RCC 7860 (cell line): Measurements from ENCODE around the gene PIK3C2G.

Source experiments
- DNase-seq: peaks from one replicate; pipeline ENCODE4 v3.0.0-alpha.2; 2015; ENCODE audit warnings: low spot score
- FAIRE-seq: peaks from 2 replicates; lab custom pipeline; 2012; peaks lifted over from hg19 to GRCh38; lab: Jason Lieb, UNC

The PIK3C2G gene

GRCh38 chr12:18339633-18340032 lies 78.3 kb downstream of the PIK3C2G start:
- DNase-seq (no peak), FAIRE-seq (no peak)

- DNase-seq (no peak), FAIRE-seq (no peak)
These were observed 78.9 kb downstream of the PIK3C2G start for GRCh38 chr12:18340186-18340585.

GRCh38 chr12:18340786-18341185 lies 79.5 kb downstream of the PIK3C2G start:
- no peak for FAIRE-seq
- DNase-seq, result no peak

DNA sequence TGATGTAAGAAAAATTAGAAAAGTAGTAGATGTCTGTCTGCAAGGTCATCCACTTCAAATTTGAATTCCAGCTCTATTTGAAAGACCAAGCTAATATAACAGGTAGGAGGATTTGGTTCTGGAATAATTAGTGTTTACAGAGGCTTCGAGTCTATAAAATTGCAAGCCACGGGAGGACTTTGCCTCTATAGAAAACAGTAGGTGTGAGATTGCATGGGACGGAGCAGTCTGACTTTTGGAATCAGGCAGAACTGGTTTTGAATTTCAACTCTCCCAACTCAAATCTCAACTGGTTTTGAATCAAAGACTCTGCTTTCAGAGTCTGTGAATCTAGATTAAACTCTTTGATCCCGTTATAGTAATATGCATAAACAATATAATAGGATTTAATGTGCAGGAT lies 82.4 kb downstream of the PIK3C2G start:
- FAIRE-seq (no peak), DNase-seq (no peak)

- DNase-seq (no peak), FAIRE-seq (no peak)
These were observed 83.9 kb downstream of the PIK3C2G start for GRCh38 chr12:18345021-18345735.

- no peak for FAIRE-seq
These were observed 91.0 kb downstream of the PIK3C2G start for GRCh38 chr12:18352312-18352711.

GRCh38 chr12:18355429-18355828 lies 94.1 kb downstream of the PIK3C2G start:
- no peak for DNase-seq
- no peak for FAIRE-seq

More at GRCh38 chr12:18352312-18352711, 91.0 kb downstream of the PIK3C2G start:
- no peak for DNase-seq

DNA sequence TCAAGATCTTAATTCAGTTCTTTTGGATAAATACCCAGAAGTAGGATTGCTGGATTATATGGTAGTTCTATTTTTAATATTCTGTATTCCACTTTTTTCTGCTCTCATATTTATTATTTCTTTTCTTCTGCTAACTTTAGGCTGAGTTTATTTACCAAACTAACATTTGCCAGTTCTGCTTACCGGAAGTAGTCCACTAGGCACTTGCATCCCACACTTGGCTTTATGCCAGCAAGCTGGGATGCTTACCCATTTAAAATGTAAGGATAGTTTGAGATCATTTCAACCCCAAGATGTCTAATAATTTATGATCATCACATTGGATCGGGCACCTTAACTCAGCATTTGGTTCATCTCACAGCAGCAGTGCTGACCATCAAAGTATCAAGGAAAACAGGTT lies 96.8 kb downstream of the PIK3C2G start:
- FAIRE-seq, result no peak
- no peak for DNase-seq

GRCh38 chr12:18358930-18359329 lies 97.6 kb downstream of the PIK3C2G start:
- DNase-seq (no peak), FAIRE-seq (no peak)

DNA sequence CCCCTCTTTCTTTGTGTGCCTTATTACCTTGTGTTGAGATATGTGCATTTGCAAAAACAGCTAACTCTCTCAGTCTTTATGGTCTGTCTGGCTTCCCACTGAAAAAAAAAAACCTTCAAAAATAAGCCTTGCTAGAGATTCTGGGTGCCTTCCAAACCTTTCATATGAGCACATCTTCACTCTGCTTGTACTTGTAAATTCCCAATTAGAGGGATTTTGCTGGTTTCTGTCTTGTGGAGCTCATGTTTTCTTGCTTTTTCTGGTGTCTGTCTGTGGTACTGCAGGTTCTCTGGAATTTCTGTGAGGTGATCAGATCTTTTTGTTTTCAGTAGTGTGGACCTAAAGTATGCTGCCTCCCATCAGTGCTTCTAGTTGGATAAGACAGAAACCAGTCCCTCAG lies 100.1 kb downstream of the PIK3C2G start:
- FAIRE-seq, result no peak
- DNase-seq, result no peak

DNA sequence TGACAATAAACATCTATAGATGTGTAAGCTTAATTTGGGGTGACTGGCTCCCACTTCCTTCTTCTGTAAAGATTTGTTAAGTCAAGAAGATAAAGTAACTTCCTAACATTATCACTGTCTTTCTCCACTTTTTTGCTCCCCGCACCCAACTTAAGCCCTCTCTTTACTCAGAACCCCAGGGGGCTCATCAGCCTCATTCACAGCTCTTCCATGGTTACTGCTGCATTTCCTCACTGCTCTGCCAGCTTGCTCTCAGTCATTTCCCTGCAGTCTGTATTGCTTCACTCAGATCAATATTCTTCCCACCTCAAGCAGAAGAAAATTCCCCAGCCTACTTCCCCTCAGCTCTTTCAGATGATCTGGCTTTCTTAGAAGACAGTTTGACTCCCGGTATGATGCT lies 102.0 kb downstream of the PIK3C2G start:
- FAIRE-seq (no peak), DNase-seq (no peak)

GRCh38 chr12:18368594-18368993 lies 107.3 kb downstream of the PIK3C2G start:
- no peak for FAIRE-seq
- no peak for DNase-seq

DNA sequence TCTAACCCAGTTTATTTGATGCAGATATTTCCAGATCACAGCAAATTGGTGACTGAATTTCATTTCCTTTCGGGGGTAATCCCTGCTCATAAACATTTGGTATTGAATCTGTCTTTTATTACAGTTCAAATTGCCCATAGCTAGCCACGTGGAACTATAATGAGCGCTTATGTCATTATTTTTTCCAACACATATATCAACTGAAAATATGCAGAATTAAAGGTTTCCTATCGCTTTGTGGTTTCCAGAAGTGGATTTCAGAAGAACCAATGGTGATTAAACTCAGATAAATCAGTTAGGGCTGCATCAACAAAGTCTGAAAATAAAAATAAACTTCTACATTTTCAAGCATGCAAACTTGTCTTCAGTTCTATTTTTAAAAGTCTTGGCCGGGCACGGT lies 111.9 kb downstream of the PIK3C2G start:
- FAIRE-seq (no peak), DNase-seq (no peak)

- DNase-seq, result no peak
- no peak for FAIRE-seq
These were observed 113.8 kb downstream of the PIK3C2G start for GRCh38 chr12:18375131-18375530.

- no peak for DNase-seq
- FAIRE-seq, result no peak
These were observed 114.3 kb downstream of the PIK3C2G start for GRCh38 chr12:18375583-18375982.

- DNase-seq (no peak), FAIRE-seq (no peak)
These were observed 121.0 kb downstream of the PIK3C2G start for GRCh38 chr12:18382236-18382885.

GRCh38 chr12:18383203-18383602 lies 121.9 kb downstream of the PIK3C2G start:
- DNase-seq, result peak; percentile 88
- peak; percentile 87 for FAIRE-seq

DNA sequence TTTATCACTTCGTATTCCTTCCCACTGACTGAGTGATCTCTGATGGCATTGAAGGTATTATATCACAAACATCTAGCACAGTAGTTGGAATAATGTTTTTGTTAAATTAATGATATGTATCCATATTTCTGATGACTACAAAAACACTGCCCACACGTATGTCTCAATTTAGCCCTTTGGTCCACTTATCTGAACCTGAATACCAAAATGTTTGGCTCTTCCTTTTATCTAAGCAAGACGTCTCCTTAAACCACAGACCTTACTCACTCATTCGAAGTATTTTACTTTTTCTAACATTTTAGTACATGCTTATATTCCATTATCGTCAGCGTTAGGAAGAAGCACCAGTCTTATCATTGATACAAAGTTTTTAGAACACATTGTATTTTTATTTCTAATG lies 126.4 kb downstream of the PIK3C2G start:
- no peak for FAIRE-seq
- no peak for DNase-seq

- DNase-seq, result no peak
- no peak for FAIRE-seq
These were observed 128.5 kb downstream of the PIK3C2G start for GRCh38 chr12:18389820-18390219.

GRCh38 chr12:18391151-18391550 lies 129.8 kb downstream of the PIK3C2G start:
- no peak for DNase-seq
- FAIRE-seq, result no peak

DNA sequence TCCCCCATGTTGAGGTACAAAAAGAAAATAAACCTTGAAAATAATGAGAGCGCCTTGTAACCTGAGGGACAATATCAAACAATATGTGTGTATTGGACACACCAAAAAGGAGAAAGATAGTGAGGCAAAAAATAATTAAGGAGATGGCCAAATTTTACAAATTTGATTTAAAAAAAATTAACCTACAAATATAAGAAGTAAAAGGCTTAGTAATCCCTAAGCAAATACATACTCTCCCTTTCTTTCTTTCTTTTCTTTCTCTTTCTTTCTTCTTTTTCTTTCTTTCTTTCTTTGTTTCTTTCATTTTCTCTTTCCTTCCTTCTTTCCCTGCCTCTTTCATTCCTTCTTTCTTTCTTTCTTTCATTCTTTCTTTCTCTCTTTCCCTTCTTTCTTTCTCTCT lies 133.4 kb downstream of the PIK3C2G start:
- FAIRE-seq (no peak), DNase-seq (no peak)

DNA sequence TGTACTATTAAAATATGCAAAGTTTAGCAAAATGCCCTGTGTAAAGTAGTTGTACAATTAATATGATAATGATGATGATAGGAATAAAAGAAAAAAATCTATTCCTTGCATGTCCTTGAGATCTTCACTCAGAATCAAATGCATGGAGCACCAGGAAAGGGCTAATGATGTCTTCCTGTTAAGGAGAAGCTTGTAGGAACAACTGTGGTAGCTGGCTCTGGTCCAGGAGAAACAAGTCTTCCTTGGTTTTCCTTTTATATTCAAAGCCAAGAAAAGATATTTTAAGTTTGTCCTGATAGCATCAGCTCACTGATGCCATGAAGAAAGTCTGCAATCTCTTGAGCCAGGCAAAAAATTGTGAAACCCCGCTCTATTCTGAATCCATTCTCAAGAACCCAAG lies 138.9 kb downstream of the PIK3C2G start:
- FAIRE-seq, result no peak
- DNase-seq, result no peak
